ENCODE results near the gene PALLD.

DNA sequence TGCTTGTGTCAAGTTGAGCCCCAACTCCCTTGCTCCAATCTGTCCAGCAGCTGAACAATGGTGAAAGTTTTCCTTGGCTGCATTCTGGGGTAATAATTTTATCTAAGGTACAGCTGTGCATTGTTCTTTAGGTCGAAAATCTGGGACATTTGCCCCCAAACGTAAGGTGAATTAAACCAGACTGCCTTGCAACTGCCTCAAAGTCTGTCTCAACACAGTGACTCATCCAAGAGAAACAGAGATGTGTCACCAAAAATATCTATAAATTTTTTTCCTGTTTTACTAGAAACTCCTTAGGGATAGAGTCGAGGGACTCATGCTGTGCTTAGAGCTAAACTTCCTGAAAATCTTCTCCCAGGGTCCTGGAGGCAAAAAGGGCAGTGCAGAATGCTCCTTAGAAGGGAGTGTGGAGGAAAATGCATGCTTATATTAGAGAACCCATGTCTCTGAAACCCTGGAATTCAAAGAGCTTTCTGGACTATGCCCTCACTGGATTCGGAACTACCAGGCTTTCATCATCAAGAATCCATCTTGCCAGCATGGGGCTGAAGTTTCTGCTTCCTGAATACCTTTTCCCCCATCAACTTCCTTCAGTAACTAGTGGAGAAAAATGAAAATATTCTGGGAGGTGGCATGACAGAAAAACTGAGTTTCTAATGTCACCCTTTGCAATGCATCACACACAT is 115.7 kb downstream of the PALLD start:
- TF ChIP-seq POLR2A (IDR thresholded peaks at IDR 0.05; ENCODE audit: low read depth, low read length), result no peak
- no peak for TF ChIP-seq SPI1 (IDR thresholded peaks at IDR 0.05; ENCODE audit: low read depth, low read length)
- no peak for TF ChIP-seq POLR2AphosphoS5 (IDR thresholded peaks at IDR 0.05; ENCODE audit: low read depth, low read length)

Measured in GM12891 (cell line).